CD4-positive, alpha-beta T cell treated with Interleukin-12 subunit alpha and Interleukin-12 subunit beta, for 1 hour (primary cell): ENCODE results near the gene B3GAT1.

Source experiments
- DNase-seq: peaks from one replicate; pipeline ENCODE4 v3.0.0-alpha.2; 2020

Gene B3GAT1

GRCh38 chr11:134331354-134332188 is 80.5 kb downstream of the B3GAT1 start, which contains the start of gene GLB1L2:
TSS of gene GLB1L2 (plus strand) at chr11:134331988. CDS start at chr11:134332062, 74 bp downstream.
- DNase-seq = peak; percentile 88

DNA sequence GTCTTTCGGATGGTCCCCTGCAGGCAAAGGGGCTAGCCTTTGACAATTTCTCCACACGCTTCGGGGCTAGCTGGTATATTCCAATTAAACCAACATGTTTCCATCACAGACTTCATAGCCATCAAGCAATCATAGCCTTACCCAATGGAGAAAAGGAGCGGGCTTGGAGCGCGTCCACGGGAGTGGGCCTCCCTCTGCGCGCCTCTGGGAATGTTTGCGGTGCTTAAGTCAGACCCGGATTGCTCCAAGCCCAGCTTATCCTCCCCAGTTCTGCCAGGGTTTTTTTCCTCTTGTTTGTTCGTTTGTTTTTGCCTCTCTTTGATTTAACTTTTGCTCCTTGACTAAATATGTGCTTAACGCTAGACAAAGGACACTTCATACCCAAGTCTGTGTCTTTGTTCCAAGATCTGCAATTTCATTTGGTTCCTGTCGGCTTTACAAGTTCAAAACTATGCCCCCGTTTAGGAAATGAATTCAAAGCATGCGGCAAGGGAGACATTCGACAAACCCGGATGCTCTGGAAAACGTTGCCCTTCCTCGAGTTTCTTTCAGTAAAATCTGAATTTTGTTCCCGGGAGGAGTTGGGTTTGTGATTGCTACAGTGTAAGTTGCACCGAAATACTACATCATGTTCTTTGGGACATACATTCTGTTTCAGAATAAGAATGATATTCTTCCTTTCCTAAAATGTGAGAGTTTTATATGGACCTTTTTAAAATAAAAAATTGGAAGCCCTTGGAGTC is 81.3 kb downstream of the B3GAT1 start:
- DNase-seq = no peak
